Measurements from ENCODE around the gene TP73.

Gene TP73

DNA sequence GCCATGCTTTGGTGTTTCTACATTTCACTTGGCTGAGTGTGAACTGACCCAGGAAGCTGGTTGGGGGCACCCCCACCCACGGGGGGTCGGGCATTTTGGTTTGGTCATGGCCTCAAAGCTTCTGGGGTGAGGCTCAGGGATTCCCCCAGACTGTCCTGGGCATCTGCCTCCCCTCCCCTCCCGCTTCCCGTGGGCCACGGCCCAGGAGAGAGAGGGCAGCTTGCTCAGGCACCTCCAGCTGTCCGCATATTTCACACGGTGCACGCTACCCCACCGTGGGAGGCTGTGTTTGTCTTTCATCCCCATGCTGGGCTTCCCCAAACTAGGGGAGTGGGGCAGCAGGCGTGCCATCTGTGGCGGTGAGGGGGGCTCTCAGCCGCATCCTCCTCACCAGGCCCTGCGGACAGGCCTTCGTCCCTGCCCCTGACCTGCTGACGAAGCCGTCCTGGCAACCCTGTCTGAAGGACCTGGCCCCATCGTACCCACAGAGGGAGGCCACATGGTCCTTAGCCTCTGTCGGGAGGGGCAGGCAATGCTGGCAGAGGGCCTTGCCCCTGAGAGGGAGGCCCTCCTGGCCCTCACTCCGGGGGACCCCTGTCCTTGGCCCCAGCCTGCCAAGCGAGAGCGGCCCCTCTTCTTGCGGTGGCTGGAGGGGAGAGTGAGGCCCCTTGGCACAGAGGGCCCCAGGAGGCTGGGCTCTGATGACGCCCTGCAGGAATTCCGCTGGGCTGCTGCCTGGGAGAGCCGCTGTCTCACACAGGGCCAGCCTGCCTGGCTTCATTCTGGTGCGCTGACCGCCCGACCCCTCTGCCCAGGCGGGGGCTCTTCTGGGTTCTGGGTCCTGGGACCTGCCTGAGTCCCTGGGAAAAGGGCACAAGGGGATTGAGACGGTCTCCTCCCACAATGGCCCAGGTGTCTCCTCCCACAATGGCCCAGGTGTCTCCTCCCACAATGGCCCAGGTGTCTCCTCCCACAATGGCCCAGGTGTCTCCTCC, 22.1 kb downstream of the TP73 start:
- no peak for DNase-seq

DNA sequence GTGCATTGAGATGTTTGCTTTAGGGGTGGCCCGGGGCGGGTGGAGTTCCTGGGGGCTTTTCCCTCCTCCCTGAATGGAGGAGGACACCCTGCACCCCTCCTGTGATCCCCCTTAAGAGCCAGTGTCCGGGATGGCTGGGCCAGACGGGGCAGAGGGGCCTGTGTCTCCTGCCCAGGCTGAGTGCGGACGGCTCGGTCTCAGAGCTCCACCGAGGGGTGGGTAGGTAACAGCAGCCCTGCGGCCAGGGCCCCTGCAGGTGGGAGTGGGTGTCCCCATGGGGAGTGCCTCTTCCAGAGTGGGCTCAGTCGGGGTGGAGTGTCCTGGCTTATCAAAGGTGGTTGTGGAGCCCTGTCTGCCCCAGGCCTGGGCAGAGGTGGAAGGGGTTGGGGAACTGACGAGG, 23.1 kb downstream of the TP73 start:
- DNase-seq = no peak

- DNase-seq = no peak
Measured at GRCh38 chr1:3676581-3677470, 24.5 kb downstream of the TP73 start.

DNA sequence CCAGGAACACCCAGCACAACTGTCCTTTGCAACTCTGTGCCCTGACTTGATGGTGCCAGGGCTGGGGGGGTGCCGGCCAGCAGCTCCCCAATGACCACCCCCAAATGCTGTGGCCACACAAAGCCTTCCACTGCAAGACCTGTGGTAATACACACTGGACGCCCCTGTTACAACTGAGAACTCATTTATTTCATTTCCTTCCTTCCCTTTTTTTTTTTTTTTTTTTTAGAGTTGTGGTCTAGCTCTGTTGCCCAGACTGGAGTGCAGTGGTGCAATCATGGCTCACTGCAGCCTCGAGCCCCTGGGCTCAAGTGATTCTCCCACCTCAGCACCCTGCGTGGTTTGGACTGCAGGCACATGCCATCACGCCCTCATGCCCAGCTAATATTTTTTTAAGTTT, 25.2 kb downstream of the TP73 start:
- no peak for DNase-seq

- DNase-seq = no peak
Measured at GRCh38 chr1:3678361-3679097, 26.2 kb downstream of the TP73 start.

DNA sequence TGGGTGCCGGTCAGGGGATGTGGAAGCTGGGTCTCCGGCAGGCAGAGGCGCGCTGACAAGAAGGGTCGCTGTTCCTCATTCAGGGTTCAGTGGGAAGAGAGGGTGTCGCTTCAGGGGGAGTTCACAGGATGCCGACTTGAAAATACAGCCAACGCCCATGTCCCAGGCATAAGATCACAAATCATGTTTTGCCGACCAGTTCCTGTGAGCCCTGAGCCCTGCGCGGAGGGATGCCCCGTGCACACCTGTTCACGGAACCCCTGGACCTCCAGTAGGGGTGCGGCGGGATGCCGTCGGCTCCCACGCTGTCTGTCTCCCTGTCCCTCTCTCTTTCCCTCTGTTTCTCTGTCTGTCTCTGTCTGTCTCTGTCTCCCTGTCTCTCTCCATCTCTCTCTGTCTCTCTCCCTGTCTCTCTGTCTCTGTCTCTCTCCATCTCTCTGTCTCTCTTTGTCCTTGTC, 26.8 kb downstream of the TP73 start:
- no peak for DNase-seq

- no peak for DNase-seq
Measured at GRCh38 chr1:3679799-3680453, 27.6 kb downstream of the TP73 start.

DNA sequence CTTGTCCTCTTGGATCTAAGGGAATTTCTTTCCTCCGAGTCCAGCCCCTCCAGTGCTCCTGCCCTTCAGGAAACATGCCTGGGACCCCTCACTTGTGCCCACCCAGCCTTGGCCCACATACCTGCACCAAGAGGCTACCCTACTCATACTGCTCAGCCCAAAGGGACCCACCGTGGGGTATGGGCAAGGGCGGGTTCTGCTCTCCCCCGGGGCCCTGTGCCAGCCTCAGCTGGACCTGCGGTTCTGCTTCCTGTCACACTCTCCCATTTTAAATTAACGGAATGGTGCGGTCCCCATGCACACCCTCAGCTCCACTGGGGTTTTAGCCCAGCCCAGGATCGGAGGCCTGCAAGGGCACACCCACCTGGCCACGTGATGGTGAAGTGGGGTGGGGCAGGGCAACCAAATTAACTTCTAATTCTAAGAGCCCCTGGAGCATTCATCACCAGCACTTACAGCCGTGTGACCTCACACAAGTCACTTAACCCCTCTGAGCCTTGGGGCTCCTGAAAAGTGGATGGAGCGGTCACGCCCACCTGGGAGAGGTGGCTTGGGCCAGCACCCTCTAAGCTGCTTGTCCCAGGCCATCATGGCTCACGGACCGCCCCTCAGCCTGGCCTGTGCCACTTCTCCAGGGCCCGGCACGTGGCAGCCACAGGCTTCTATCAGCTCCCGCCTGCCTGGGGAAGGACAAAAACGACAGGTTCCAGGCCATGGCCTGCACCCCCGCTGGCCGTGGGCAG, 28.3 kb downstream of the TP73 start:
- no peak for DNase-seq

DNA sequence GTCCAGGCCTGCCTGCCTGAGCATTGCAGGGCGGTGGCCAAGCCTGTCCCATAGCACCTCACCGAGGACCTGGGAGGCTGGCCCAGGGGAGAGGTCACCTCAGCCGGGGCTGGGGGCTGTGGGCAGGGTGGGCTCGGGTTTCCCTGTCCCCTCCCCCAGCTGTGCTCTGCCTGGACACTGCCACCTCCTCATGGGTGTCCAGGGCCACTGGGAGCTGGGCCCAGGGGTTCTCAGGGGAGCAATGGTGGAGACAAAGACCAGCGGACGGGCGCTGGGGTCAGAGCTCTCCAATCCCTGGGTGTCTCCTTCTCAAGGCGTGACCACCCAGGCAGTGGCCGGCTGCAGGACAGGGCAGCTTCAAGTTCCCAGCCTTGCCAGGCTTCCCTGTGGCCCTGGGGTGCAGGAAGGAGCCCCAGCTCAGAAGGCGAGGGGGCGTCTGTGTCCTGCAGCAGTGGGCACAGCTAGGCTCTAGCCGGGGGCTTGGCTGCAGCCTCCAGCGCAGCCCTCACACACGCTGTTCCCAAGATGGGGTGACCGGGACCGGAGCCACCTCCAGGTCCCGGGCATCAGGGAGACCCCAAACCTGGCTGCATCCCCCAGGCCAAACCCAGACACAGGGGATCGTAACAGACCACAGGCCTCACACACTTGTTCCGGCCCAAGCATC, 29.0 kb downstream of the TP73 start:
- no peak for DNase-seq

GRCh38 chr1:3681898-3682806, 29.8 kb downstream of the TP73 start:
- no peak for DNase-seq

DNA sequence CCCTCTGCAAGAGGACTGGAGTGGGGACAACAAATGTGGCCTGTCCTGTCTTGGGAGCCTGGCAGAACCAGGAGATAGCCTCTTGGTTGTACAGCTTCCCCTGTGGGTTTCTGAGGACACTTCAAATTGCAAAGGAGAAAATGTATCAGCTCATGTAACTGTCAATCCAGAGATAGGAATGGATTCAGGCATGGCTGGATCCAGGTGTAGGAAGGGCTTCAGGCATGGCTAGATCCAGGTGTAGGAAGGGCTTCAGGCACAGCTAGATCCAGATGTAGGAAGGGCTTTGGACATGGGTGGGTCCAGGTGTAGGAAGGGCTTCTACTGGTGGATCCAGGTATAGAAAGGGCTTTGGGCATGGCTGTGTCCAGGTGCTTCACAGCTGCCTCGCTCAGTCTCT, 30.9 kb downstream of the TP73 start:
- no peak for DNase-seq

GRCh38 chr1:3683992-3684391, 31.7 kb downstream of the TP73 start:
- no peak for DNase-seq

DNA sequence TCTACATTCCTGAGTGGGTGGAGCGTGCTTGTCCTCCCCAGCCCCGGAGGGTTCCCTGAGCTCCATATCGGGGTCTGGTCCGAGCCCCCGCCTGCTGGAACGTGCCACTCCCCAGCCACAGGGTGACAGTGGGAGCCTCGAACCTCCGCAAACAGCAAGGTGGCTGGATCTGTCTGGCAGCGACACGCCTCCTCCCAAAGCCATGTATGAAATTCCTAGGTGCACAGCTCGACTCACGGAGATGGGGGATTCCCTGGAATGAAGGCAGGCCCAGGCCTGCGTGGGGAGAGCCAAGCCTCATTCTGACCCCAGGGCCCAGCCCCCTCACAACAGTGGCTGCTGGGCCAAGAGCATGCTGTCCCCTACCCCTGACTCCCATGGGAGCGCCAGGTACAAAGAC, 32.9 kb downstream of the TP73 start:
- DNase-seq = no peak

DNA sequence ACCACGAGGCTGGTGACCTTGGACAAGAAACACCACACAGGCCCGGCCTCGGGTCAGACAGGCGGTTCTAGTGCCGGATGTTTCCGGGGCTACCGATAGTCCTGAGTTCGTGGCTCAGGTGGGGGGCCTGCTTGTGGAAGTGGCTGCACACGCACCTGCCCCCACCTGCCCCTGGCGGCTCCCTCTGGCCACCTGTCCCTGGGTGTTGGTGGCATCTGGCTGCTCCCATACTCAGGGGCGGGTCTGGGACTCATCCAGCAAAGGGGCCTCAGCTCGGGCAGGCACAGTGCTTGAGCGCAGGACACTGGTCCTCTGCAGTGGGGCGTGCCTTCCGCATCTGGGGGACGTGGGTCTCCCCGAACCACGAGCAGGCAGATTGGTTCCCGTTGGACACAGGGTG, 33.6 kb downstream of the TP73 start:
- DNase-seq = no peak

- no peak for DNase-seq
Measured at GRCh38 chr1:3687504-3687903, 35.2 kb downstream of the TP73 start.

DNA sequence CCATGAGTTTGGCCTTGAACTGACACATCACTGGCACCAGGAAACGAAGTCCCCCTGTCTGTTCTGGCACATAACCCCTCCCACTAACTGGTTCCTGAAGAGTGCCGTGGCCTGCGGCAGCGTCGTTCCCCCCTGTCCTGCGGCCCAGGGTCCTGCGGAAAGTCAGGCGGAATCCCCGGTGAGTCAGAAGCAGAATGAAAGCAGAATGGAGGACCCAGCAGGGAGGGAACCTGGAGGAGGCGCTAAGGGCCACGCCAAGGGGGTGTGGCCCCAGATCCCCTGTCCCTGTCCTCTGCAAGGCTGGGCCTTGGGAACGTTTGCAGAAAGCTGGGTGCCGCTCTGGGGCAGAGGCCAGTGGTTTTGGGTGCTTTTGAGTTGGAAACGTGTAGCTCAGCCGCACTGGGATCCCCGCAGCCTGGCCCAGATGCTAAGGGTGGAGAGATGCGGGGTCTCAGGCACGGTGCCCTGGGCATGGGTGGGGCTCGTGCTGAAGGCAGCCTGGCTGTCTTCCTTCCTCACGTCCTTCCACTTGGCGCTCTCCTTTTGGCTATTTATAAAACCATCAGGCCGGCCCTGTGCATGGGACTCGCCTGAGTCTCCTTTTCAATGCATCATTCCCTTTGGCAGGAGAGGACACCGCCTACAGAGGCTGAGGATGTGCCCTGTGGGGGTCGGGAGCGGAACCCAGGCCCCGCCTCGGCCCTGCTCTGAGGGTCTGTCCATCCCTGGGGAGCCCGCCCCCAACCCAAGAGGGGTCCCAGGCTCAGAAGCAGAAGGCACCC, 36.2 kb downstream of the TP73 start:
- DNase-seq = no peak

GRCh38 chr1:3689138-3689750, 36.9 kb downstream of the TP73 start:
- DNase-seq = no peak

GRCh38 chr1:3690282-3691065, 38.2 kb downstream of the TP73 start:
- no peak for DNase-seq

Measured in GOT3 (cell line).